Lower leg skin (tissue), 3 donors: ENCODE data around the gene H19.

Experiments used
- POLR2A ChIP-seq, 2 donors: fragments of 450-650 bp; IDR thresholded peaks; one replicate each; pipeline ENCODE4 v1.6.1; 2016 to 2017; ENCODE audit warnings: antibody characterized with exemption in 2 of 2, mild to moderate bottlenecking in 1 of 2, moderate library complexity in 1 of 2
- TF ChIP-seq, protein P1 (sequence below), 3 donors: fragments of 450-650 bp; IDR thresholded peaks; one replicate each; pipeline ENCODE4 v1.5.1; 2016; ENCODE audit warnings: antibody characterized with exemption in 3 of 3, mild to moderate bottlenecking in 3 of 3, moderate library complexity in 2 of 3

DNA sequence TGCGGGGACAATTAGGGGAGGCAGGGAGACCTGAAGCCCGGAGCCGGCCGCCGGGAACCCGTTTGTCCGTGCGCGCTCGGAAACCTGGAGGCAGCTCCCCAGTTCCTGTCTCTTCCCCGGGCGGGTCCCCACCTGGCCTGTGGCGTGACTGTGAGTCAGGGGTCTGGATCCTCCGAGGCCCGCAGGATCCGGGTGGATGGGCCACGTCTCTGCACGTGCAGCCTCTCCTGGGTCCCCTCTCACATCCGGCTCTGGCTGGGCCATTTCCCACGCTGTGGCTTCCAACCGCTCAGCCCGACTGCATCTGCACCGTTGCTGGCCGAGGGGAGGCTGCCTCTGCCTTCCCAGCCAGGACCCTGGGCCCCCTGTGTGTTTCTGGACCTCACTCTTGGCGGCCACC lies 14.8 kb upstream of the H19 start:
- TF ChIP-seq, protein P1, sequence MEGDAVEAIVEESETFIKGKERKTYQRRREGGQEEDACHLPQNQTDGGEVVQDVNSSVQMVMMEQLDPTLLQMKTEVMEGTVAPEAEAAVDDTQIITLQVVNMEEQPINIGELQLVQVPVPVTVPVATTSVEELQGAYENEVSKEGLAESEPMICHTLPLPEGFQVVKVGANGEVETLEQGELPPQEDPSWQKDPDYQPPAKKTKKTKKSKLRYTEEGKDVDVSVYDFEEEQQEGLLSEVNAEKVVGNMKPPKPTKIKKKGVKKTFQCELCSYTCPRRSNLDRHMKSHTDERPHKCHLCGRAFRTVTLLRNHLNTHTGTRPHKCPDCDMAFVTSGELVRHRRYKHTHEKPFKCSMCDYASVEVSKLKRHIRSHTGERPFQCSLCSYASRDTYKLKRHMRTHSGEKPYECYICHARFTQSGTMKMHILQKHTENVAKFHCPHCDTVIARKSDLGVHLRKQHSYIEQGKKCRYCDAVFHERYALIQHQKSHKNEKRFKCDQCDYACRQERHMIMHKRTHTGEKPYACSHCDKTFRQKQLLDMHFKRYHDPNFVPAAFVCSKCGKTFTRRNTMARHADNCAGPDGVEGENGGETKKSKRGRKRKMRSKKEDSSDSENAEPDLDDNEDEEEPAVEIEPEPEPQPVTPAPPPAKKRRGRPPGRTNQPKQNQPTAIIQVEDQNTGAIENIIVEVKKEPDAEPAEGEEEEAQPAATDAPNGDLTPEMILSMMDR (IDR thresholded peaks at IDR 0.05) = no peak
- no peak for TF ChIP-seq POLR2A (IDR thresholded peaks at IDR 0.05)
